ENCODE results near the gene FBP2.

FBP2 gene

GRCh38 chr9:94511134-94511954, 82.3 kb downstream of the FBP2 start:
- no peak overlapping the region for H3K27ac Mint-ChIP-seq
- H3K27me3 Mint-ChIP-seq, result peaks cover 14% of the 10 kb centered on the region
- no peaks in the 10 kb centered on the region for H3K9me3 Mint-ChIP-seq
- DNase-seq, result no peak
- H3K4me1 Mint-ChIP-seq, result no peaks in the 10 kb centered on the region
- no peak overlapping the region for H3K4me3 Mint-ChIP-seq
- ATAC-seq, result no peak

Data from stimulated activated naive CD8-positive, alpha-beta T cell treated with anti-CD3 and anti-CD28 coated beads, Interleukin-15, amount 100 ng/mL, for 72 hours (primary cell).